GM18508 (cell line): Measurements from ENCODE around the gene POTEF.
"Not testable (repeated sequence)": the region's sequence is repeated elsewhere in the genome, so short reads cannot be mapped to it uniquely, and the experiment has no call there.

Source experiments
- ATAC-seq: cut with Tn5 transposase; IDR thresholded peaks from one replicate; pipeline ENCODE4 v1.9.1; 2021; ENCODE audit warnings: moderate number of reproducible peaks; ENCODE audit not compliant: insufficient read depth, unreplicated experiment

POTEF gene

GRCh38 chr2:130136546-130136945 is 7.5 kb upstream of the POTEF start:
- not testable (repeated sequence) for ATAC-seq

DNA sequence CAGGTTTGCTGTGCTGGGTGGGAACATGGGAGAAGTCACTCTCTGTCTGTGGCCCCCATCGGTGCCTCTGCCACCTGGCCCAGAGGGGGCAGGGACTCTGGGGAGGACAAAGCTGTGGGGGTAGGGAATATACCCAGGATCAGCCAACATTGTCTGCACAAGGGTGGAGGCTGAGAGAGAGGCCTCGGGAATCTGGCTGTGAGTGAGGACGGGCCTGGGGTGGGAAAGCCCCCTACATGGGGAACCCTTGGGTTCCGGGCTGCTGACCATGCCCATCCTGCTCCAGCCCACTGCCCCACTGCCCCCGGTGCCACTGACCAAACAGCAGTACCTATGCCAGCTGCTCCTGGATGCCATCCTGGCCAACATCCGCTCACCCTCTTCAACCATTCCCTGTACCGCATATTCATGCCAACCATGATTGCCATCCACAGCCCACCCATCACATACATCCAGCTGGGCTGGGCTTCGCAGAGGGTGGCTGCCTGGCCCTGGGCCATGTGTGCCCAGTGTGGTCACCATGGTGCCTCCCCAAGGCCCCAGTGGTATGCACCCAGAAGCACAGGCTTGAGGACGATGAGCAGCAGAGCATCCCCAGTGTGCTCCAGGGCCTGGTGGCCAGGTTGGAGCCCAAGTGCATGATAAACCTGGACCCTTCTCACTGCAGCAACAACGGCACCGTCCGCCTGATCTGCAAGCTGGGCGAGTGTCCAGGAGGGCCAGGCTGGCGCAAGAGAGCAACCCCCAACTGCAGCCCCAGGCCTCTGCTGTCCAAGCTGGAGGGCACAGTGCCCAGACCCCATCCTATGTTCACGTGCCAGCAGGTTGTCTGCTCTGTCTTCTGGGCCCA is 6.9 kb upstream of the POTEF start:
- no peak for ATAC-seq

DNA sequence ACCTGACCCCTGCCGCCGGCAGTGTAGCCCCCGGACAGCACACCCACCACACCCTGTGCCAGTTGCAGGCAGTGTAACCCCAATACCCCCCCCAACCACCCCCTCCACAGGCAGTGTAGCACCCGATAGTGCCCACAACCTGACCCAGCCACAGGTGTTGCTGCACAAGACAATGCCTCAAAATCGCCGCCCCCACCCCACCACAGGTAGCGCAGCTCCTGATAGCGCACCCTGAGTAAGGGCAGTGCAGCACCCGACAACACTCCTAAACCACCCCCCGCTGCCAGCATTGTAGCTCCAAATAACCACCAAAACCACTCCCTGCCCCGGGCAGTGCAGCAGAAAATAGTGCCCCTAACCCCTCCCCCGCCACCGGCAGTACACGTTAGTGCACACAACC is 558 bp downstream of the POTEF start:
- not testable (repeated sequence) for ATAC-seq

- ATAC-seq: not testable (repeated sequence)
Measured at GRCh38 chr2:130127726-130128125, 1.3 kb downstream of the POTEF start.

DNA sequence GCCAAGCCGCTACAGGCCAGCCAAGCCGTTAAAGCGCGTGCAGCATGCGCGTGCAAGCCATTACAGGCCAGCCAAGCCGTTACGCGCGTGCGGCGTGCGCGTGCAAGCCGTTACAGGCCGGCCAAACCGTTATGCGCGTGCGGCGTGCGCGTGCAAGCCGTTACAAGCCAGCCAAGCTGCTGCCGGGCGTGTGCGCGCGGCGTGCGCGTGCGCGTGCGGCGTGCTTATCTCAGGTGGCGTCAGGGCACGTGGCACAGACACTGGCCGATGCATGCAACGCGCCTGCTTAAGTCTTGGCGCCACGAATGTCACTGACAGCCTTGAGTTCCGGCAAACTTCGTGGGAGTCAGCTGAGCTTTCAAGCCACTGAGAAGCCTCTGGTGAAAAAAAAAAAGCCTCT is 8.1 kb downstream of the POTEF start:
- not testable (repeated sequence) for ATAC-seq

DNA sequence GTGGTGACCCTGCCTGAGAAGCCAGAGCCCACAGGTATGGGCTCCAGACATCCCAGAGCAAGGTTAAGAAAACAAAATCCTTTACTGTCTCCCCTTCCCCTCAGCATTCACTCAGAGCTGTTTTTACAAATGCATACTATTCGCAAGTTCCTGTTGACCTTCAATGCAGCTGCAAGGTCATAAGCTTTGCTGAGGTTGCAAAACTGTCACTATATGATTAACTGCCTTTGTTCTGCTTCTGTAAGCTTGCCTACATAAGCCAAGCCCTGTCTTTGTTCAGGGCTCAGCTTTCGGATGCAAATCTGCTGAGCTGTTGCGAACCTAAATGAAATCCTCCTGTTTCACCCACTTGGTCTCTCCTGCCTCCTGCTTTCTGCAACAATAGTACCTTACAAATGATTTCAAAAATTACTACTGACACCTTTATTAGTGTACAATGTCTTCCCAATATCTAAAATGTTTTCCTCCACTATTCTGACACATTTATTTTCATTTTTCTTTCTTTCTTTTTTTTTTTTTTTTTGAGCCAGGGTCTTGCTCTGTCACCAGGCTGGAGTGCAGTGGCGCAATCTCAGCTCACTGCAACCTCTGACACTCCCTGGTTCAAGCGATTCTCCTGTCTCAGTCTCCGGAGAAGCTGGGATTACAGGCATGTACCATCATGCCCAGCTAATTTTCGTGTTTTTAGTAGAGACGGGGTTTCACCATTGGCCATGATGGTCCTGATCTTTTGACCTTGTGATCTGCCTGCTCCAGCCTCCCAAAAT is 26.2 kb downstream of the POTEF start:
- ATAC-seq: not testable (repeated sequence)

DNA sequence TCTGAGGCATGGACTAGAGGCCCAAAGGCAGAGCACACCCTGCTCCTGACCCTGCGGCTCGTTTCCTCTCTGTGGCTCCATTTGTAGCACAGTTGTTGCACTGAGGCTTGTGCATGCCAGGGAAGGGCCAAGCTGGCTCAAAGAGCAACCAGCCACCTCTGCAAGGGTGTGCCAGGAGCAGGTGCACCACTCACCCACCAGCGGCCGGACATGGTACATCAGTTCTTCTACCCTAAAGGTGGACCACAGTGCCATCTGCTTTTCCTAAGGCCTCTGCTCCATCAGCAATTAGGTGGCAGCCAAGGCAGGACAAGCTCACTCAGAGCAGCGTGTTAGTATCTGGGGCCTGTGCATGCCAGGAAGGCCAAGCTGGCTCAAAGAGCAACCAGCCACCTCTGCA is 66.4 kb downstream of the POTEF start:
- ATAC-seq: not testable (repeated sequence)

DNA sequence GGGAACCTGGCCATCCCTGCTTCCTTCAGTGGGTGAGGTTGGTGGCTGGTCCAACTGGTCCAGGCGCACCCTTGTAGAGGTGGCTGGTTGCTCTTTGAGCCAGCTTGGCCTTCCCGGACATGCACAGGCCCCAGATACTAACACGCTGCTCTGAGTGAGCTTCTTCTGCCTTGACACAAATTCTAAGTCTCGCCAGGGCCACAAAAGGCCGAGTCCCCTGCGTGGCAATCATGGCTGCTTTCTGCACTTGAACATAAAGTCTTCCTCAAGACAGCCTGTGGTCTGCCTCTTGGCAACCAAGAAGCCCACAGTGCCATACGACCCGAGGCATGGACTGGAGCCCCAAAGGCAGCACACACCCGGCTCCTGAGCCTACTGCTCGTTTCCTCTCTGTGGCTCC is 69.0 kb downstream of the POTEF start:
- ATAC-seq: not testable (repeated sequence)

- not testable (repeated sequence) for ATAC-seq
Measured at GRCh38 chr2:130056336-130056735, 72.7 kb downstream of the POTEF start.

GRCh38 chr2:130053217-130053911 is 75.7 kb downstream of the POTEF start:
- ATAC-seq: not testable (repeated sequence)

DNA sequence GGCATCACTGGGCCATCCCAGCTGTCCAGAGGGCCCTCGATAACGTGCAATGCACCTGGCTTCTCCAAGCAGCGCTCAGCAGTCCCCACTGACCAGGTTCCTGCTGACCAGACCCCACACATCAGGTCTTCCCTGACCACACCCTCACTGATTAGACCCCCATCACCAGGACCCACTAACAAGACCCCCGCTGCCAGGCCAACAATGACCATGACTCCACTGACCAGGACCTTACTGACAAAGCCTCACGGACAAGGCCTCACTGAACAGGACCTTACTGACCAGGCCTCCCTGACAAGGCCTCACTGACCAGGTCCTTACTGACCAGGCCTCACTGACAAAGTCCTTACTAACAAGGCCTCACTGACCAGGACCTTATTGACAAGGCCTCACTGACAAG is 76.6 kb downstream of the POTEF start:
- not testable (repeated sequence) for ATAC-seq

- ATAC-seq: not testable (repeated sequence)
Measured at GRCh38 chr2:130048422-130048821, 80.6 kb downstream of the POTEF start.

GRCh38 chr2:130038265-130038603 is 90.8 kb downstream of the POTEF start:
- ATAC-seq: not testable (repeated sequence)

GRCh38 chr2:130025931-130026330 is 103.1 kb downstream of the POTEF start:
- not testable (repeated sequence) for ATAC-seq
